Hepatocyte (in vitro differentiated cells): Measurements from ENCODE around the gene ZNF771.
"Not testable (repeated sequence)": the region's sequence is repeated elsewhere in the genome, so short reads cannot be mapped to it uniquely, and the experiment has no call there.

Experiments
- CTCF ChIP-seq: fragments of 200-600 bp; sonication (generic); IDR thresholded peaks from 2 replicates; pipeline ENCODE4 v1.5.1; 2016; ENCODE audit warnings: antibody characterized with exemption, mild to moderate bottlenecking; ENCODE audit not compliant: poor library complexity
- EZH2 ChIP-seq: fragments of 200-600 bp; sonication (generic); IDR thresholded peaks from 2 replicates; pipeline ENCODE4 v1.6.1; 2016; ENCODE audit warnings: antibody characterized with exemption, mild to moderate bottlenecking, borderline replicate concordance
- EZH2phosphoT487 ChIP-seq: fragments of 200-600 bp; sonication (generic); IDR thresholded peaks from one replicate; pipeline ENCODE4 v1.6.1; 2018; ENCODE audit warnings: antibody characterized with exemption, mild to moderate bottlenecking, low read depth, moderate library complexity; ENCODE audit not compliant: unreplicated experiment, severe bottlenecking

GRCh38 chr16:30396627-30397026 lies 10.8 kb upstream of the ZNF771 start:
- not testable (repeated sequence) for TF ChIP-seq CTCF, EZH2, EZH2phosphoT487
